ENCODE results near the gene GJD4.
A peak's percentile ranks its signal among the peaks of the same experiment; 100 is the strongest.

The GJD4 gene

GRCh38 chr10:35640951-35641675 lies 36.0 kb downstream of the GJD4 start:
- H3K36me3 ChIP-seq (ENCODE audit: insufficient read depth, low read length): no peaks in the 10 kb centered on the region
- H3K27me3 ChIP-seq (ENCODE audit: insufficient read depth, low read length, poor library complexity, severe bottlenecking): no peaks in the 10 kb centered on the region
- no peaks in the 10 kb centered on the region for H3K79me2 ChIP-seq (ENCODE audit: insufficient read depth, low read length)
- no peaks in the 10 kb centered on the region for H3K4me1 ChIP-seq (ENCODE audit: insufficient read depth, low read length, poor library complexity, severe bottlenecking)
- no peak overlapping the region for H3K4me2 ChIP-seq (ENCODE audit: low read depth, low read length, poor library complexity, severe bottlenecking)
- H3F3A ChIP-seq (ENCODE audit: low read depth): no peaks in the 10 kb centered on the region
- no peaks in the 10 kb centered on the region for H3K9me3 ChIP-seq (ENCODE audit: insufficient read depth, low read depth, low read length)
- no peak overlapping the region for H2AFZ ChIP-seq (ENCODE audit: low read length)
- H3K9me2 ChIP-seq (replicated peaks; ENCODE audit: low read depth, low read length): no peaks in the 10 kb centered on the region
- no peak overlapping the region for H3K9ac ChIP-seq (ENCODE audit: low read depth, low read length, poor library complexity, severe bottlenecking)
- H4K20me1 ChIP-seq (ENCODE audit: insufficient read depth, low read length, poor library complexity, severe bottlenecking): no peaks in the 10 kb centered on the region
- TF ChIP-seq EZH2phosphoT487 (IDR thresholded peaks at IDR 0.05; ENCODE audit: borderline replicate concordance): no peak
- TF ChIP-seq, protein P1, sequence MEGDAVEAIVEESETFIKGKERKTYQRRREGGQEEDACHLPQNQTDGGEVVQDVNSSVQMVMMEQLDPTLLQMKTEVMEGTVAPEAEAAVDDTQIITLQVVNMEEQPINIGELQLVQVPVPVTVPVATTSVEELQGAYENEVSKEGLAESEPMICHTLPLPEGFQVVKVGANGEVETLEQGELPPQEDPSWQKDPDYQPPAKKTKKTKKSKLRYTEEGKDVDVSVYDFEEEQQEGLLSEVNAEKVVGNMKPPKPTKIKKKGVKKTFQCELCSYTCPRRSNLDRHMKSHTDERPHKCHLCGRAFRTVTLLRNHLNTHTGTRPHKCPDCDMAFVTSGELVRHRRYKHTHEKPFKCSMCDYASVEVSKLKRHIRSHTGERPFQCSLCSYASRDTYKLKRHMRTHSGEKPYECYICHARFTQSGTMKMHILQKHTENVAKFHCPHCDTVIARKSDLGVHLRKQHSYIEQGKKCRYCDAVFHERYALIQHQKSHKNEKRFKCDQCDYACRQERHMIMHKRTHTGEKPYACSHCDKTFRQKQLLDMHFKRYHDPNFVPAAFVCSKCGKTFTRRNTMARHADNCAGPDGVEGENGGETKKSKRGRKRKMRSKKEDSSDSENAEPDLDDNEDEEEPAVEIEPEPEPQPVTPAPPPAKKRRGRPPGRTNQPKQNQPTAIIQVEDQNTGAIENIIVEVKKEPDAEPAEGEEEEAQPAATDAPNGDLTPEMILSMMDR (conservative IDR thresholded peaks at IDR 0.05; ENCODE audit: low read length): no peak
- H3K4me3 ChIP-seq (ENCODE audit: low read length, poor library complexity, severe bottlenecking): no peak overlapping the region

GRCh38 chr10:35641676-35642034 lies 36.5 kb downstream of the GJD4 start:
- no peaks in the 10 kb centered on the region for H3K36me3 ChIP-seq (ENCODE audit: insufficient read depth, low read length)
- TF ChIP-seq, protein P1 (conservative IDR thresholded peaks at IDR 0.05; ENCODE audit: low read length): no peak
- no peak for TF ChIP-seq EZH2phosphoT487 (IDR thresholded peaks at IDR 0.05; ENCODE audit: borderline replicate concordance)
- H3K9ac ChIP-seq (ENCODE audit: low read depth, low read length, poor library complexity, severe bottlenecking): no peak overlapping the region
- H2AFZ ChIP-seq (ENCODE audit: low read length): no peak overlapping the region
- H4K20me1 ChIP-seq (ENCODE audit: insufficient read depth, low read length, poor library complexity, severe bottlenecking): no peaks in the 10 kb centered on the region
- H3K27me3 ChIP-seq (ENCODE audit: insufficient read depth, low read length, poor library complexity, severe bottlenecking): no peaks in the 10 kb centered on the region
- no peaks in the 10 kb centered on the region for H3K9me2 ChIP-seq (replicated peaks; ENCODE audit: low read depth, low read length)
- no peak overlapping the region for H3K4me2 ChIP-seq (ENCODE audit: low read depth, low read length, poor library complexity, severe bottlenecking)
- H3K79me2 ChIP-seq (ENCODE audit: insufficient read depth, low read length): no peaks in the 10 kb centered on the region
- H3K4me3 ChIP-seq (ENCODE audit: low read length, poor library complexity, severe bottlenecking): no peak overlapping the region
- no peaks in the 10 kb centered on the region for H3K9me3 ChIP-seq (ENCODE audit: insufficient read depth, low read depth, low read length)
- H3K4me1 ChIP-seq (ENCODE audit: insufficient read depth, low read length, poor library complexity, severe bottlenecking): no peaks in the 10 kb centered on the region
- no peaks in the 10 kb centered on the region for H3F3A ChIP-seq (ENCODE audit: low read depth)

- Histone ChIP-seq H3K4me1 (ENCODE audit: insufficient read depth, low read length, poor library complexity, severe bottlenecking) (no peaks in the 10 kb centered on the region), H3K9me2 (replicated peaks; ENCODE audit: low read depth, low read length) (no peaks in the 10 kb centered on the region), H3K9ac (ENCODE audit: low read depth, low read length, poor library complexity, severe bottlenecking) (peak within 1 kb of the TSS; percentile 41), H3K4me2 (ENCODE audit: low read depth, low read length, poor library complexity, severe bottlenecking) (peak within 1 kb of the TSS; percentile 68), H3K9me3 (ENCODE audit: insufficient read depth, low read depth, low read length) (no peaks in the 10 kb centered on the region), H4K20me1 (ENCODE audit: insufficient read depth, low read length, poor library complexity, severe bottlenecking) (no peaks in the 10 kb centered on the region), H3K79me2 (ENCODE audit: insufficient read depth, low read length) (no peaks in the 10 kb centered on the region), H3K36me3 (ENCODE audit: insufficient read depth, low read length) (no peaks in the 10 kb centered on the region), H3F3A (ENCODE audit: low read depth) (no peaks in the 10 kb centered on the region), H3K27me3 (ENCODE audit: insufficient read depth, low read length, poor library complexity, severe bottlenecking) (no peaks in the 10 kb centered on the region), H3K4me3 (ENCODE audit: low read length, poor library complexity, severe bottlenecking) (peak within 1 kb of the TSS; percentile 69), H2AFZ (ENCODE audit: low read length) (peak within 1 kb of the TSS; percentile 96)
- TF ChIP-seq, protein P1 (conservative IDR thresholded peaks at IDR 0.05; ENCODE audit: low read length): no peak
- TF ChIP-seq EZH2phosphoT487 (IDR thresholded peaks at IDR 0.05; ENCODE audit: borderline replicate concordance): no peak
Measured at GRCh38 chr10:35642035-35642792, 37.1 kb downstream of the GJD4 start, which contains the start of gene FZD8. TSS of gene FZD8 (minus strand) at chr10:35642296. CDS start at chr10:35641429, 867 bp downstream.
